GM12873 (cell line): ENCODE results near the gene HEXIM1.

ENCODE experiments used
- TF ChIP-seq, protein P1 (sequence below): IDR thresholded peaks from 2 replicates; pipeline ENCODE4 v1.5.1; 2012; ENCODE audit warnings: low read depth, mild to moderate bottlenecking, moderate library complexity, low read length, control low read depth; ENCODE audit not compliant: insufficient read depth; ENCODE audit errors: missing control alignments

The HEXIM1 gene

DNA sequence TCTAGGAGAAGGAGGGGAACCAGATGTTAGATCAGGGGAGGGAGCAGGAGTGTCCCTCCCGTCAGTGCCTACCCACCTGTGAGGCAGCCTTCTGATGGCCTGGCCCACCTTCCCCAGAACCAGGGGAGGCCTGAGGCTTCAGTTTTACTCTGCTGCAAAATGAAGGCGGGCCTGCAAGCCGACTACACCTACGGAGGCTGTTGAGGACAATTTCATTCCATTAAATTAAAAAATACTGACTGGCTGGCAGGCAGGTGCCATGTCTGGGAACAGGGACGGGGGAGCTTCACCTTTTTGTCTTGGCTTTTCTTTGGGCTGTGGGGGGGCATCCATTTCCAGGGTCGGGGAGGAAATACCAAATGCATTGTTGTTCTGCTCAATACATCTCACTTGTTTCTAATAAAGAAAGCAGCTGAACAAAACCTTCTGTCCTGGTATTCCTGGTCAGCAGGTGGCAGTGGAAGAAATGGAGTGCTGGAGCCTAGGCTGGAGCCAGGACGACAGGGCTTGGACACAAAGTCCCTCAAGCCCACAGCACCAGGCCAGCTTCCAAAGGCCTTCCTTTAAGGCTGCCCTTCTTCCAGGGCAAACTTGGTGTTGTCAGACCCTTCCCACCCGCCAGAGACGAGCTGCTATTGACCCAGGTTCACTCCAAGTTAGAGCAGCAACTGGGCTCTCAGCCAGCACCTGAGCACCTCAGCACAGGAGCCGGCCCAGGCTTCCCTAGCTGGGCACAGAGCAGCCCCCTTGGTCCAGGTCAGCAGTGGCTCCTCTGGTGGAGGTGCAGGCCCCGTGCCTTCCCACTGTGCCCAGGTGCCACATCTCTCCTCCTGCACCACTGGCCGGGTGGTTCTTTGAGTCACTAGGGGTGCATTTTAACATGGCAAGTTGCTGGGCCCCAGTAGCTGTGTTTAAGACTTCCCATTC, 39.4 kb upstream of the HEXIM1 start:
- TF ChIP-seq, protein P1, sequence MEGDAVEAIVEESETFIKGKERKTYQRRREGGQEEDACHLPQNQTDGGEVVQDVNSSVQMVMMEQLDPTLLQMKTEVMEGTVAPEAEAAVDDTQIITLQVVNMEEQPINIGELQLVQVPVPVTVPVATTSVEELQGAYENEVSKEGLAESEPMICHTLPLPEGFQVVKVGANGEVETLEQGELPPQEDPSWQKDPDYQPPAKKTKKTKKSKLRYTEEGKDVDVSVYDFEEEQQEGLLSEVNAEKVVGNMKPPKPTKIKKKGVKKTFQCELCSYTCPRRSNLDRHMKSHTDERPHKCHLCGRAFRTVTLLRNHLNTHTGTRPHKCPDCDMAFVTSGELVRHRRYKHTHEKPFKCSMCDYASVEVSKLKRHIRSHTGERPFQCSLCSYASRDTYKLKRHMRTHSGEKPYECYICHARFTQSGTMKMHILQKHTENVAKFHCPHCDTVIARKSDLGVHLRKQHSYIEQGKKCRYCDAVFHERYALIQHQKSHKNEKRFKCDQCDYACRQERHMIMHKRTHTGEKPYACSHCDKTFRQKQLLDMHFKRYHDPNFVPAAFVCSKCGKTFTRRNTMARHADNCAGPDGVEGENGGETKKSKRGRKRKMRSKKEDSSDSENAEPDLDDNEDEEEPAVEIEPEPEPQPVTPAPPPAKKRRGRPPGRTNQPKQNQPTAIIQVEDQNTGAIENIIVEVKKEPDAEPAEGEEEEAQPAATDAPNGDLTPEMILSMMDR: no peak

DNA sequence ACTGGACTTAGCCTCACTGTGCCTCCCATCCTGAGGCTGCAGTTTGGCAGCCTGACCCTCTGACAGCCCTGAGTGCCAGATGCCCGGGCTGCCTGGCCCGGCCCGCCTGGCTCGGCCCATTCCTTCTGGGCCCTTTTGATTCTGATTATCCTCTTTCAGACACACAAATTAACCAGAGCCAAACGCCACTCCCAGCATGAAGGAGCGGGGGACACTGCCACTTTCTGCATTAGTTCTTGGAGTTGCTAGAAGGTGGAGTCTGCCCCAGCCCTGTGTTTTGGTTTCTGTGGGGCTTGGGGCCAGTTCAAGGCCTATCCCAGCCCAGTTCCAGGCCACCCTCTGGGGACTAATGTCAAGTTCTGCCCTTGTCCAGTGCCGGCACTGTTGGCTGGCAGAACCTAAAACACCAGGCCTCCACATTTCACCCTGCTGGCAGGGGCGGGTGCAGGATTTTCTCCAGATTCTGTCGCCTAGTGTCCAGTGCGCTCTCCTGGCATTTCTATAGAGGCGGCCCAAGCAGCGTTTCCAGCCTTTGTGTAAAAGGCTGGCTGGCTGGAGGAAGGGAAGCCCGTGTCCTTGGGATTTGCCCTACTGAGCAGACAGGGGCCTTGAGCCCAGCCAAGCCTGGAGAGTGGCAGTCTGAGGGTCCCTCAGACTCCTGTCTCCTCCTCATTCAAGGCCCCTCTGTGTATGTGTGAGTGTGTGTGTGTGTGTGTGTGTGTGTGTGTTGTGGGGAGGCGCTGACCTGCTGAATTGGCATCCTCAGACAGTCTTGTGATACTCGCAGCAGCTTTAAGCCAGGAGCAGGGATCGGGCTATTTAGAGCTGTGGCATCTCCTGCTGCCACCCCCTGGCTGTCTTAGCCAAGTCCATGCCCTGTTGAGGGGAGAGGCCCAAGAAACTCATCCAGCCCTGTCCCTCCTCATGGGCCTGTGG, 37.3 kb upstream of the HEXIM1 start:
- TF ChIP-seq, protein P1: no peak

DNA sequence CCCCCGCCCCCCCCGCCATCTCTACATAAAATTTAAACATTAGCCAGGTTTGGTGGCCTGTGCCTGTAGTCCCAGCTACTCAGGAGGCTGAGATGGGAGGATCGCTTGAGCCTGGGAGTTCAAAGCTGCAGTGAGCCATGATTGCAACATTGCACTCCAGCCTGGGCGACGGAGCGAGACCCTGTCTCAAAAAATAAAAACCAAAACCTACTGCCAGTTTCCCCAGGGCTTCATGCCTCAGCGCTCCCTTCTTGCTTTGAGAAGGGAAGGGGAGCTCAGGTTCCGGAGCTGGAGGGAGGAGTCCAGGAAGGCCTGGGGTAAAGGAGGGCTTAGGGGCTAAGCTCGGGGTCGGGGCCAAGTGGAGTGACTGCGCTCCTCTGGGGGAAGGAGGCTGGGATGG, 36.4 kb upstream of the HEXIM1 start:
- TF ChIP-seq, protein P1: no peak

DNA sequence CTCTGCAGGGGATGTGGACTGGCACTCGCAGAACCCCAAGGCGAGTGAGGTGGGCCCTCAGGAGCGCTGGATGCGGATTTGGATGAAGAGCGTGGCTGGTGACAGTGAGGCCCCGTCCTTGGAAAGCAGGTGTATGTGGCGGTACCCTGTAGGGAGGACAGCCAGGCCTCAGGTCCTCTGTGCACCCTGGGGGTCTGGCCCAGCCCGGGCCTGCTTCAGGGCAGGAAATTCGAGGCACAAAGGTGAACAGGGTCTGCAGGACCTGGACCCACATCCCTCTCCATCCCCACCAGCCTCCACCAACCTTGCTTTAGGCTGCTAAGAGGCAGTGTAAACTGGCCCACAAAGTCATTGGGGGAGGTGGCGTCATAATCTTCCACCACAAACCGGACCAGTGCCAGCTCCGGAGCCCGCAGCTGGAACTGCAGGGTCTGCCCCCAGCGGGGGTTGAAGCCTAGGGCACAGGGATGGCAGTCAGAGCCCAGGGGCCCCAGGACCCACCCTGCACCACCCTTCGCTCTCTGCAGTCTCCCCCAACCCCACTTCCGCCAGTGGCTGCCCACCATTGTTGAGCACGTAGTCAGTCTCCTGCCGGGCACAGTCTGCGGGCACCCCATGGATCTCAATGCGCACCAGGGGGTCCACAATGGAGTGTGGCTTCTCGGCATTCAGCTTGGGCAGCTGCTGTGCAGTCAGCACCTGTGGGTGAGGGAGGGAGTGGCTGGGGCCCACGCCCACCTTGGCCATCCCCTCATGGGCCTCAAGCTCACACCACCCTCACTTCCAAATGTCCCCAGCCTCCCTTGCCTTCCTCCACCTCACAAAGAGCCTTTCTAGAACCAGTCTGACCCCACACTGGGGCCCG, 35.5 kb upstream of the HEXIM1 start:
- TF ChIP-seq, protein P1: no peak

DNA sequence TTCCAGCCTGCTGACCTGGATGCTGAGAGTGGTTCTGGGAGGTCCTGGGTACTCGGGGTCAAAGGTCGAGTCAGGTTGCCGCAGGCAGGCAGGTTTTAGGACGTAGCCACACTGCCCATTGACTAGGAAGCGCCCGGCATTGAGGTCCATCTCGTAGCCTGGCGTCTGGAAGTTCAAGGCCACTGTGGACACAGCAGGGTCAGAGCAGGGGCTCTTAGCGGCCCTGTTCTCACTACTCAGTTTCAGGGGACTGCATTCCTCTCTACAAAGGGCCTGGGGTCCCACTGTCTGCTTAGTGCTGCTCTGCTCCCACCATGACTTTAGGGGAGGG, 34.9 kb upstream of the HEXIM1 start:
- TF ChIP-seq, protein P1: no peak

DNA sequence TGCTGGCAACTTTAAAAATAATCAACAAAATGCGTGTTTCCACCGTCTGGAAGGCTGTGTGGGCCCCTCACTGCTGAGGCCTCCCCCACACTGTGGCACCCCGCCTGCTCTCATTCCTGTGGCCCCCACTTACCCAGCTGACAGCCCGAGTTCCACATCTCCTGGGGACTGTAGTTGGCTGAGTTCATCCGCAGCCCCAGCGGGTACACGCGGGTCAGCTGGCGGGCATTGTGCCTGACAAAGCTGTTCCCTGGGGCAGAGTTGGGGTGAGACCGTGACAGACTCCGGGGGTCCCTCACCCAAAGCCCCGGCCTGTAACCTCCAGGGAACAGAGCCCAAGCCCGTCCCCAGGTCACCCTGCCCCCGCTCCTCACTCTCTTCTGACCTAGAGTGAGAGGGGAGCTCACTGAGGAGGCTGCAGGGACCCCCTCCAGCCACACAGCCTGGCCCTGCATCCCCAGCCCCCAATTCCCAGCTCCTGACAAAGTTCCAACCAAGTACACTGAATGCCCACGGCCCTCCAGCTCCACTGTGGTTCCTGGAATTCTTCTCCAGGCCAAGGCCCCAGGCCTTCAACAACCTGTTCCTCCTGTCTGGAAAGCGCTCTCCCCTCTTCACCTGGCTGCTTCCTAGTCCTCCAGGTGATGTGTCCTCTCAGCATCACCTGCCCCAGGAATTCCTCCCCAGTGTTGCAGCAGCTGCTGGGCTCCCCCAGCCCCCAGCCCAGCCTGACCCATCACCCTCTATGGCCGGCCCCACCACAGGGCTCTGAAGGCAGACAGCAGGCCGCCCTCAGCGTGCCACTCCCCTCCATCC, 34.0 kb upstream of the HEXIM1 start:
- TF ChIP-seq, protein P1: no peak
